ENCODE measurements around the gene ZNF839.

DNA sequence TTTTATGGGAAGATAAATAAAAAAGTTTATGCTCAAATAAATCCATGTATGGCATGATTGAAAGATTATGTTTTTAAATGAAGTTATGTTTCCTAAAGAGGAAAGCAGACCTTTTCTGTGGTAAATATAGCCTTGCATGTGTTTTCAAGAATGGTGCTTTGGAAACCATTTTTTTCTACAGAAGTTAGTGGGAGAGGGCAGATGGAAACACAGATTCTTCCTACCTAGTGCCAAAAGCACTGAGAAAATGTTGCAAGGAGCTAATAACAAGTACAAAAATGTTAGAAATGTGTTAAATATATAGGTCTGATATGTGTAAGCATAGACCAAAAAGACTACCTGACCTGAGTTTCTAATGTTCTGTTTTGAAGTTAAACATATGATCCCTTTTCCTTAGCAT is 67.5 kb downstream of the ZNF839 start:
- TF ChIP-seq, protein P1, sequence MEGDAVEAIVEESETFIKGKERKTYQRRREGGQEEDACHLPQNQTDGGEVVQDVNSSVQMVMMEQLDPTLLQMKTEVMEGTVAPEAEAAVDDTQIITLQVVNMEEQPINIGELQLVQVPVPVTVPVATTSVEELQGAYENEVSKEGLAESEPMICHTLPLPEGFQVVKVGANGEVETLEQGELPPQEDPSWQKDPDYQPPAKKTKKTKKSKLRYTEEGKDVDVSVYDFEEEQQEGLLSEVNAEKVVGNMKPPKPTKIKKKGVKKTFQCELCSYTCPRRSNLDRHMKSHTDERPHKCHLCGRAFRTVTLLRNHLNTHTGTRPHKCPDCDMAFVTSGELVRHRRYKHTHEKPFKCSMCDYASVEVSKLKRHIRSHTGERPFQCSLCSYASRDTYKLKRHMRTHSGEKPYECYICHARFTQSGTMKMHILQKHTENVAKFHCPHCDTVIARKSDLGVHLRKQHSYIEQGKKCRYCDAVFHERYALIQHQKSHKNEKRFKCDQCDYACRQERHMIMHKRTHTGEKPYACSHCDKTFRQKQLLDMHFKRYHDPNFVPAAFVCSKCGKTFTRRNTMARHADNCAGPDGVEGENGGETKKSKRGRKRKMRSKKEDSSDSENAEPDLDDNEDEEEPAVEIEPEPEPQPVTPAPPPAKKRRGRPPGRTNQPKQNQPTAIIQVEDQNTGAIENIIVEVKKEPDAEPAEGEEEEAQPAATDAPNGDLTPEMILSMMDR (IDR thresholded peaks at IDR 0.05; ENCODE audit: insufficient read depth, low read length, poor library complexity, severe bottlenecking), result no peak
- no peak for TF ChIP-seq EZH2phosphoT487 (conservative IDR thresholded peaks at IDR 0.05; ENCODE audit: low read length)
